ENCODE measurements around the gene TUBG2. TPM values are rescaled to one million over a fixed set of nuclear protein-coding genes. Genes with fewer than 3 reads are reported as not detected.

TUBG2 gene
- total RNA-seq, 2 experiments from 2014 or later: 10.4 to 23.4 TPM

GRCh38 chr17:42678951-42679491 lies 19.9 kb downstream of the TUBG2 start:
- intact Hi-C loops (cut with micrococcal nuclease; ENCODE audit: unreplicated experiment): loop anchor here (1.0 to 2.0 kb wide), 2 partner anchors 70 to 101 kb away; partner anchors contain the start of genes RETREG3 and TUBG1
- Histone ChIP-seq H3K4me3 (ENCODE audit: low read depth, low read length, poor library complexity, severe bottlenecking) (peak overlapping the region; percentile 74), H3K9me2 (ENCODE audit: insufficient read depth, low read length) (no peaks in the 10 kb centered on the region), H3K4me2 (ENCODE audit: low read length) (peak overlapping the region; percentile 97), H3K9me3 (ENCODE audit: low read length) (no peaks in the 10 kb centered on the region), H4K20me1 (ENCODE audit: insufficient read depth, low read length) (no peaks in the 10 kb centered on the region), H3K27ac (ENCODE audit: low read depth, low read length, poor library complexity, severe bottlenecking) (peak overlapping the region; percentile 68), H2AFZ (ENCODE audit: low read length) (peak overlapping the region; percentile 46; the same call in 1 of the 2 replicates), H3K4me1 (ENCODE audit: insufficient read depth, low read length, poor library complexity, severe bottlenecking) (peaks cover 65% of the 10 kb centered on the region), H3K79me2 (ENCODE audit: insufficient read depth, low read depth, low read length) (no peaks in the 10 kb centered on the region), H3K36me3 (ENCODE audit: insufficient read depth, low read length) (no peaks in the 10 kb centered on the region)
- CTCF ChIA-PET (ENCODE audit: unreplicated experiment): interaction anchor here (1.1 kb wide), 2 partner anchors 60 to 101 kb away, joined by 4 to 5 read pairs; no protein-coding TSS in a partner anchor
- no peak for TF ChIP-seq CTCF (conservative IDR thresholded peaks at IDR 0.05; ENCODE audit: low read length)
- TF ChIP-seq EZH2phosphoT487 (IDR thresholded peaks at IDR 0.05; ENCODE audit: borderline replicate concordance, low read depth, low read length): no peak
- BruUV-seq (replicated peaks): no TSS peak
- DNase-seq (ENCODE audit: low spot score): peak; percentile 56
- POLR2A ChIA-PET: interaction anchor here (0.9 to 1.6 kb wide), 3 partner anchors 61 to 101 kb away, joined by 5 read pairs; partner anchors contain the start of gene PSMC3IP

- intact Hi-C loops (cut with micrococcal nuclease; ENCODE audit: unreplicated experiment): loop anchor here (1.0 to 2.0 kb wide), 2 partner anchors 71 to 101 kb away; partner anchors contain the start of genes RETREG3 and TUBG1
Measured at GRCh38 chr17:42679492-42680330, 20.6 kb downstream of the TUBG2 start.

More at GRCh38 chr17:42679492-42680330, 20.6 kb downstream of the TUBG2 start:
- H3K4me2 ChIP-seq (ENCODE audit: low read length): peak overlapping the region; percentile 97
- no peaks in the 10 kb centered on the region for H3K79me2 ChIP-seq (ENCODE audit: insufficient read depth, low read depth, low read length)
- no peaks in the 10 kb centered on the region for H3K9me3 ChIP-seq (ENCODE audit: low read length)
- POLR2A ChIA-PET: interaction anchor here (0.6 to 1.6 kb wide), 3 partner anchors 23 to 102 kb away, joined by 3 to 9 read pairs (median 5); partner anchors contain the start of gene PSMC3IP
- BruUV-seq (replicated peaks): no TSS peak
- TF ChIP-seq EZH2phosphoT487 (IDR thresholded peaks at IDR 0.05; ENCODE audit: borderline replicate concordance, low read depth, low read length): no peak
- peak; percentile 68 for TF ChIP-seq CTCF (conservative IDR thresholded peaks at IDR 0.05; ENCODE audit: low read length)
- no peaks in the 10 kb centered on the region for H4K20me1 ChIP-seq (ENCODE audit: insufficient read depth, low read length)
- H3K27ac ChIP-seq (ENCODE audit: low read depth, low read length, poor library complexity, severe bottlenecking): peak overlapping the region; percentile 68
- CTCF ChIA-PET (ENCODE audit: unreplicated experiment): interaction anchor here (1.1 to 2.0 kb wide), 3 partner anchors 61 to 101 kb away, joined by 4 to 9 read pairs (median 5); partner anchors contain the start of gene PSMC3IP
- peak; percentile 78 for DNase-seq (ENCODE audit: low spot score)
- H3K36me3 ChIP-seq (ENCODE audit: insufficient read depth, low read length): no peaks in the 10 kb centered on the region
- H3K9me2 ChIP-seq (ENCODE audit: insufficient read depth, low read length): no peaks in the 10 kb centered on the region
- peak overlapping the region; percentile 74 for H3K4me3 ChIP-seq (ENCODE audit: low read depth, low read length, poor library complexity, severe bottlenecking)
- H3K4me1 ChIP-seq (ENCODE audit: insufficient read depth, low read length, poor library complexity, severe bottlenecking): peaks cover 58% of the 10 kb centered on the region
- H2AFZ ChIP-seq (ENCODE audit: low read length): peak overlapping the region; percentile 46; the same call in 1 of the 2 replicates

Measured in OCI-LY7 (cell line).